ENCODE data around the gene UNC93B1.

UNC93B1 gene

GRCh38 chr11:68040957-68041591, 37.2 kb upstream of the UNC93B1 start:
- no peaks in the 10 kb centered on the region for H3K27me3 Mint-ChIP-seq (ENCODE audit: low read depth)
- peaks cover 12% of the 10 kb centered on the region for H3K4me1 Mint-ChIP-seq
- H3K27ac Mint-ChIP-seq = peak overlapping the region in 1 of 3 experiments; percentile 67
- no peak overlapping the region for H3K4me3 Mint-ChIP-seq
- TF ChIP-seq CTCF (IDR thresholded peaks at IDR 0.05; ENCODE audit: unreplicated experiment in 3 of 3) = no peak
- no peaks in the 10 kb centered on the region for H3K36me3 Mint-ChIP-seq (ENCODE audit: low read depth)
- no peaks in the 10 kb centered on the region for H3K9me3 Mint-ChIP-seq

- no peak for TF ChIP-seq CTCF (IDR thresholded peaks at IDR 0.05; ENCODE audit: unreplicated experiment in 3 of 3)
- Mint-ChIP-seq H3K4me3 (peak overlapping the region; percentile 61 to 83 (median 77)), H3K27me3 (ENCODE audit: low read depth) (no peaks in the 10 kb centered on the region), H3K4me1 (peaks cover 12% of the 10 kb centered on the region), H3K27ac (peak overlapping the region; percentile 69 to 92 (median 85)), H3K9me3 (no peaks in the 10 kb centered on the region), H3K36me3 (ENCODE audit: low read depth) (no peaks in the 10 kb centered on the region)
Measured at GRCh38 chr11:68040101-68040956, 36.4 kb upstream of the UNC93B1 start.

GRCh38 chr11:68039526-68040086, 35.7 kb upstream of the UNC93B1 start:
- Mint-ChIP-seq H3K36me3 (ENCODE audit: low read depth) (no peaks in the 10 kb centered on the region), H3K4me3 (peak overlapping the region in 2 of 3 experiments; percentile 72 to 76), H3K27me3 (ENCODE audit: low read depth) (no peaks in the 10 kb centered on the region), H3K9me3 (no peaks in the 10 kb centered on the region), H3K27ac (peak overlapping the region; percentile 69 to 92 (median 85)), H3K4me1 (peaks cover 12% of the 10 kb centered on the region)
- TF ChIP-seq CTCF (IDR thresholded peaks at IDR 0.05; ENCODE audit: unreplicated experiment in 3 of 3) = no peak

GRCh38 chr11:68038718-68039525, 35.0 kb upstream of the UNC93B1 start, which contains the start of gene TCIRG1:
Gene TCIRG1, plus strand, starts transcription at chr11:68039025. Its CDS starts 2,247 bp downstream, at chr11:68041272.
- Mint-ChIP-seq H3K9me3 (no peaks in the 10 kb centered on the region), H3K36me3 (ENCODE audit: low read depth) (peaks cover 1% of the 10 kb centered on the region), H3K27ac (peak within 1 kb of the TSS; percentile 69 to 92 (median 85)), H3K4me3 (peak within 1 kb of the TSS in 2 of 3 experiments; percentile 72 to 76), H3K4me1 (peaks cover 12% of the 10 kb centered on the region), H3K27me3 (ENCODE audit: low read depth) (no peaks in the 10 kb centered on the region)
- no peak for TF ChIP-seq CTCF (IDR thresholded peaks at IDR 0.05; ENCODE audit: unreplicated experiment in 3 of 3)

- no peak overlapping the region for H3K4me3 Mint-ChIP-seq
- TF ChIP-seq CTCF (IDR thresholded peaks at IDR 0.05; ENCODE audit: unreplicated experiment in 3 of 3) = no peak
- H3K27ac Mint-ChIP-seq = no peak overlapping the region
- no peaks in the 10 kb centered on the region for H3K27me3 Mint-ChIP-seq (ENCODE audit: low read depth)
- H3K9me3 Mint-ChIP-seq = no peaks in the 10 kb centered on the region
- H3K36me3 Mint-ChIP-seq (ENCODE audit: low read depth) = peaks cover 5% of the 10 kb centered on the region
- peaks cover 12% of the 10 kb centered on the region for H3K4me1 Mint-ChIP-seq
Measured at GRCh38 chr11:68038226-68038717, 34.4 kb upstream of the UNC93B1 start.
